ENCODE data around the gene ARHGAP6. TPM values are rescaled to one million over a fixed set of nuclear protein-coding genes. Genes with fewer than 3 reads are reported as not detected.

The ARHGAP6 gene
- total RNA-seq, 1 experiment from 2014 or later, result 0.07 TPM

DNA sequence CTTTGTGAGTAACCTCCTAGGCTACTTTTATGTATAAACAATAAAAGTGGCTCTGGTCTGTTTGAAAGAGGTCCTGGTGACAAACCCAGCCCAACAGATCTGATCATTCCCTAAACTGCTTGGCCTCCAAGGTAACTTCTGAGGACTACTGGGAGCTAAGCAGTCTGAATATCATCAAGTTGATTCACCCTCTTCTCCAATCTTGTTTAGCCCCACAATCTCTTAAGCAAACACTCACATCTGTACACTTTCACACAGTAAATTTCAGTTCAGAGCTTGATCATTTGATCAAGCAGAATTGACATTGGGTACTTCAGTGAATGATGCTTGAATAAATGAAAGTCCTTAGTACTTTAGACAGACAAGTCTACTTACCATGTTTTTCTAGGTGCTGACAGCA is 479.9 kb downstream of the ARHGAP6 start:
- H3K56ac ChIP-seq (ENCODE audit: insufficient read length, low read depth, low read length), result no peak overlapping the region
- no peak for DNase-seq
- no peaks in the 10 kb centered on the region for H3K23me2 ChIP-seq (ENCODE audit: insufficient read length, low read depth, low read length, poor library complexity, severe bottlenecking)
- no peak overlapping the region for H2AFZ ChIP-seq (ENCODE audit: low read length)
- no peaks in the 10 kb centered on the region for H3K4me1 ChIP-seq (ENCODE audit: insufficient read depth, low read length)
- Mint-ChIP-seq H3K4me3 (no peak overlapping the region), H3K9me3 (peaks cover 41 to 52% of the 10 kb centered on the region in 2 experiments), H3K27me3 (ENCODE audit: low read depth) (no peaks in the 10 kb centered on the region; the same call in 1 of the 2 replicates), H3K4me1 (no peaks in the 10 kb centered on the region), H3K36me3 (ENCODE audit: insufficient read depth in 1 of 3, low read depth in 3 of 3) (0 out of 7 replicates have a peak, but pooled peaks cover 0 to 2% (median 0%) of the 10 kb centered on the region in 3 experiments), H3K27ac (no peak overlapping the region)
- no peak overlapping the region for H3K23ac ChIP-seq (ENCODE audit: insufficient read length, low read depth, low read length)
- H3K18ac ChIP-seq (ENCODE audit: insufficient read length, low read depth, low read length), result no peak overlapping the region
- H2BK12ac ChIP-seq (ENCODE audit: insufficient read length, low read depth, low read length), result no peak overlapping the region
- no peak overlapping the region for H4K91ac ChIP-seq (ENCODE audit: insufficient read length, low read depth, low read length)
- no peaks in the 10 kb centered on the region for H3K9me3 ChIP-seq (ENCODE audit: control insufficient read depth, low read depth, low read length)
- no peak overlapping the region for H3K9ac ChIP-seq (ENCODE audit: extremely low read depth, insufficient read length, low read length)
- no peaks in the 10 kb centered on the region for H3K79me2 ChIP-seq (ENCODE audit: insufficient read depth, low read length)
- H4K5ac ChIP-seq (ENCODE audit: insufficient read length, low read depth, low read length), result no peak overlapping the region
- no peak overlapping the region for H2BK15ac ChIP-seq (ENCODE audit: low read depth, low read length)
- no peak overlapping the region for H3K4ac ChIP-seq (ENCODE audit: low read depth, low read length)
- no peak overlapping the region for H2AK5ac ChIP-seq (ENCODE audit: insufficient read length, low read length)
- H3K4me2 ChIP-seq (ENCODE audit: insufficient read depth, insufficient read length, low read length), result no peak overlapping the region
- H3K14ac ChIP-seq (ENCODE audit: insufficient read depth, low read length), result no peak overlapping the region
- no peak overlapping the region for H4K8ac ChIP-seq (replicated peaks; ENCODE audit: insufficient read length, low read depth, low read length)
- H3K79me1 ChIP-seq (ENCODE audit: insufficient read depth, low read depth, low read length, poor library complexity, severe bottlenecking), result no peaks in the 10 kb centered on the region
- H4K20me1 ChIP-seq (ENCODE audit: control insufficient read depth, insufficient read depth, insufficient read length), result no peaks in the 10 kb centered on the region
- H3K27ac ChIP-seq (ENCODE audit: insufficient read length, low read depth, low read length), result no peak overlapping the region
- H2BK20ac ChIP-seq (ENCODE audit: low read depth, low read length, poor library complexity, severe bottlenecking), result no peak overlapping the region
- TF ChIP-seq, protein P1, sequence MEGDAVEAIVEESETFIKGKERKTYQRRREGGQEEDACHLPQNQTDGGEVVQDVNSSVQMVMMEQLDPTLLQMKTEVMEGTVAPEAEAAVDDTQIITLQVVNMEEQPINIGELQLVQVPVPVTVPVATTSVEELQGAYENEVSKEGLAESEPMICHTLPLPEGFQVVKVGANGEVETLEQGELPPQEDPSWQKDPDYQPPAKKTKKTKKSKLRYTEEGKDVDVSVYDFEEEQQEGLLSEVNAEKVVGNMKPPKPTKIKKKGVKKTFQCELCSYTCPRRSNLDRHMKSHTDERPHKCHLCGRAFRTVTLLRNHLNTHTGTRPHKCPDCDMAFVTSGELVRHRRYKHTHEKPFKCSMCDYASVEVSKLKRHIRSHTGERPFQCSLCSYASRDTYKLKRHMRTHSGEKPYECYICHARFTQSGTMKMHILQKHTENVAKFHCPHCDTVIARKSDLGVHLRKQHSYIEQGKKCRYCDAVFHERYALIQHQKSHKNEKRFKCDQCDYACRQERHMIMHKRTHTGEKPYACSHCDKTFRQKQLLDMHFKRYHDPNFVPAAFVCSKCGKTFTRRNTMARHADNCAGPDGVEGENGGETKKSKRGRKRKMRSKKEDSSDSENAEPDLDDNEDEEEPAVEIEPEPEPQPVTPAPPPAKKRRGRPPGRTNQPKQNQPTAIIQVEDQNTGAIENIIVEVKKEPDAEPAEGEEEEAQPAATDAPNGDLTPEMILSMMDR (conservative IDR thresholded peaks at IDR 0.05), result no peak
- no peak overlapping the region for H2BK120ac ChIP-seq (ENCODE audit: low read depth, low read length, poor library complexity, severe bottlenecking)
- H3T11ph ChIP-seq (ENCODE audit: low read length), result no peak overlapping the region
- no peak overlapping the region for H2BK5ac ChIP-seq (ENCODE audit: insufficient read length, low read length)
- H3K27me3 ChIP-seq (ENCODE audit: insufficient read depth, low read length), result no peaks in the 10 kb centered on the region

Measured in H9 (cell line).